Body of pancreas (tissue), 4 donors: ENCODE data around the gene C14orf119. TPM values are rescaled to one million over a fixed set of nuclear protein-coding genes. Genes with fewer than 3 reads are reported as not detected.

Source experiments
- ATAC-seq: fragments of 150-250 bp; one replicate; pipeline ENCODE4 v1.9.1; 2016
- DNase-seq, 4 donors: peaks; one replicate each; pipeline ENCODE4 v3.0.0-alpha.2; 2019
- H3K27ac ChIP-seq, 4 donors: fragments of 200-600 bp; sonication (generic); 1 replicate in 3 of 4; 2 replicates in 1 of 4; pipeline versions ENCODE4 v1.5.1 to v1.6.1; 2016 to 2019; ENCODE audit warnings: mild to moderate bottlenecking in 1 of 4, mixed read lengths in 1 of 4, moderate library complexity in 1 of 4
- H3K27me3 ChIP-seq, 2 donors: fragments of 200-600 bp; sonication (generic); one replicate each; pipeline ENCODE4 v1.6.0; 2016; ENCODE audit warnings: mild to moderate bottlenecking in 1 of 2
- H3K36me3 ChIP-seq, 2 donors: fragments of 200-600 bp; sonication (generic); replicated peaks in 1 of 2; 2 replicates each; pipeline ENCODE4 v1.5.1; 2016; ENCODE audit warnings: low read depth in 2 of 2; ENCODE audit not compliant: insufficient read depth in 1 of 2
- H3K4me1 ChIP-seq: fragments of 200-600 bp; sonication (generic); one replicate; pipeline ENCODE4 v1.6.0; 2016
- H3K4me3 ChIP-seq, 2 donors: fragments of 200-600 bp; sonication (generic); 1 replicate in 1 of 2; 2 replicates in 1 of 2; pipeline ENCODE4 v1.5.1; 2016 to 2019
- H3K9me3 ChIP-seq, 3 donors: fragments of 200-600 bp; sonication (generic); 1 replicate in 2 of 3; 2 replicates in 1 of 3; pipeline ENCODE4 v1.5.1; 2016
- POLR2A ChIP-seq, 3 donors: fragments of 450-650 bp; IDR thresholded peaks; one replicate each; pipeline ENCODE4 v1.6.1; 2016; ENCODE audit warnings: antibody characterized with exemption in 3 of 3, mild to moderate bottlenecking in 2 of 3
- WGBS, 2 donors: methylation state at CpG; one replicate each; pipeline ENCODE4 v1.1.5; 2017; 5-methylcytosine and 5-hydroxymethylcytosine counted together
- intact Hi-C: fragments of 100-400 bp; cut with DNase I; formaldehyde crosslinking; loops from one replicate; pipeline ENCODE4 v1.15.1; 2023
- total RNA-seq, 2 donors: library from RNA; depleted of rRNA; stranded (reverse); fragments of >200 nt; gene quantifications; one replicate each; pipeline ENCODE4 v1.1.0, GENCODE V29; 2016
- TF ChIP-seq, protein P1 (sequence below), 7 experiments: fragments of 450-650 bp in 4 of 7; fragments of 200-600 bp in 3 of 7; sonication (generic) in 3 of 7; IDR thresholded peaks; one replicate each; pipeline ENCODE4 v1.5.1; 2016 to 2019; ENCODE audit warnings: antibody characterized with exemption in 7 of 7

C14orf119 gene
- total RNA-seq, 2 donors from 2014 or later, result 3.6 to 7.0 TPM

DNA sequence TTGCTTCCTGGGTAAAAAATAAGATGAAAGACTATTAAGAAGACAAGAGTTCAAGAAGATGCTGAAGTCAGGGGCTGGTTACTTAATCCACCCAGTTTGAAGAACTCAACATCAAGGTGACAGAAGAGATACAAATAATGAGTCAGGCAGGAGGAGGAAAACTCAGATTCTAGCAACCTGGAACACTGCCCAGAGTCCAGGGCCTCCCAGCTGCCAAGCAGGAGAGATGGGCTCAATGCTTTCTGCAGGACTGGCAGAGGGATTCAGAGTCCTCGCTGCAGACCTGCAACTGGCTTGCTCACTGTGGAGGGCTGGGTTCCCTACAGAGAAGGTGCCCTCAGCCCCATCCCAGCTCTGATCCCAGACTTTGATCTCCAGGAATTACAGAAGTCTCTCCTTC, 52.4 kb downstream of the C14orf119 start:
- ATAC-seq, result peak; percentile 44

DNA sequence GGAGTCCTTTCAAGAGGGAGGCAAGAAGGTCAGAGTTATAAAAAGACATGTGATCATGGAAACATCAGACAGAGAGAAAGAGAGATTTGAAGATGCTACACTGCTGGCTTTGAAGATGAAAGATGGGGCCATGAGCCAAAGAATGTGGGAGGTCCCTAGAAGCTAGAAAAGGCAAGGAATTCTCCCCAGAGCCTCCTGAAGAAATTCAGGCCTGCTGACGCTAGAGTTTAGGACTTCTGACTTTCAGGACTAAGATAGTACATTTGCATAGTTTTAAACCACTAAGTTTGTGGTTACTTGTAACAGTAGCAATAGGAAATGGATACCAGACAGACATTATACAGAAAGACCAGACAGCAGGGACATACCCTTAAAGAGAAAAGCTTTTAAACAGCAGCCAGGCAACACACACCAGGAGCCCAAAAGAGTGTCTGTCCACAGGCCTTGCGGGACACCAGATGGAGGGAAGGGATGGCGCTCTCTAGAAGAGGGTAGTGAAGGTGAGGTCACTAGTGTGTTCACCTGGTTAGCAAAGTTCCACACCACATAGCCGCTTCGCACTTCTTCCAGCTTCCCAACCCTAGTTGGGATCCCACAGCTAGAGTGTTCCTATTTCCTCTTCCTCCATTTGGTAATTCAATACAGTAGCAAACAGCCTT, 53.4 kb downstream of the C14orf119 start:
- DNase-seq, result no peak
- Histone ChIP-seq H3K36me3 (no peaks in the 10 kb centered on the region), H3K27me3 (no peaks in the 10 kb centered on the region), H3K27ac (no peak overlapping the region), H3K4me1 (peaks cover 31% of the 10 kb centered on the region), H3K9me3 (no peaks in the 10 kb centered on the region), H3K4me3 (no peak overlapping the region)
- TF ChIP-seq POLR2A (IDR thresholded peaks at IDR 0.05), result no peak
- TF ChIP-seq, protein P1, sequence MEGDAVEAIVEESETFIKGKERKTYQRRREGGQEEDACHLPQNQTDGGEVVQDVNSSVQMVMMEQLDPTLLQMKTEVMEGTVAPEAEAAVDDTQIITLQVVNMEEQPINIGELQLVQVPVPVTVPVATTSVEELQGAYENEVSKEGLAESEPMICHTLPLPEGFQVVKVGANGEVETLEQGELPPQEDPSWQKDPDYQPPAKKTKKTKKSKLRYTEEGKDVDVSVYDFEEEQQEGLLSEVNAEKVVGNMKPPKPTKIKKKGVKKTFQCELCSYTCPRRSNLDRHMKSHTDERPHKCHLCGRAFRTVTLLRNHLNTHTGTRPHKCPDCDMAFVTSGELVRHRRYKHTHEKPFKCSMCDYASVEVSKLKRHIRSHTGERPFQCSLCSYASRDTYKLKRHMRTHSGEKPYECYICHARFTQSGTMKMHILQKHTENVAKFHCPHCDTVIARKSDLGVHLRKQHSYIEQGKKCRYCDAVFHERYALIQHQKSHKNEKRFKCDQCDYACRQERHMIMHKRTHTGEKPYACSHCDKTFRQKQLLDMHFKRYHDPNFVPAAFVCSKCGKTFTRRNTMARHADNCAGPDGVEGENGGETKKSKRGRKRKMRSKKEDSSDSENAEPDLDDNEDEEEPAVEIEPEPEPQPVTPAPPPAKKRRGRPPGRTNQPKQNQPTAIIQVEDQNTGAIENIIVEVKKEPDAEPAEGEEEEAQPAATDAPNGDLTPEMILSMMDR (IDR thresholded peaks at IDR 0.05), result no peak
- WGBS, 2 donors, result 91 to 95% methylated on average over 5 of the region's 5 CpGs
- intact Hi-C loops, result no loop called here
- no peak for ATAC-seq

More for the DNA sequence above, 52.4 kb downstream of the C14orf119 start:
- intact Hi-C loops, result no loop called here
- peak; percentile 38 to 66 (median 62) for DNase-seq
- Histone ChIP-seq H3K27me3 (no peaks in the 10 kb centered on the region), H3K4me1 (peaks cover 21% of the 10 kb centered on the region), H3K4me3 (no peak overlapping the region), H3K36me3 (no peaks in the 10 kb centered on the region), H3K27ac (no peak overlapping the region), H3K9me3 (no peaks in the 10 kb centered on the region)
- no peak for TF ChIP-seq POLR2A (IDR thresholded peaks at IDR 0.05)
- WGBS, 2 donors, result 56% methylated on average over 1 of the region's 1 CpG; no CpG with 5 or more reads in 1 of the 2 donors

DNA sequence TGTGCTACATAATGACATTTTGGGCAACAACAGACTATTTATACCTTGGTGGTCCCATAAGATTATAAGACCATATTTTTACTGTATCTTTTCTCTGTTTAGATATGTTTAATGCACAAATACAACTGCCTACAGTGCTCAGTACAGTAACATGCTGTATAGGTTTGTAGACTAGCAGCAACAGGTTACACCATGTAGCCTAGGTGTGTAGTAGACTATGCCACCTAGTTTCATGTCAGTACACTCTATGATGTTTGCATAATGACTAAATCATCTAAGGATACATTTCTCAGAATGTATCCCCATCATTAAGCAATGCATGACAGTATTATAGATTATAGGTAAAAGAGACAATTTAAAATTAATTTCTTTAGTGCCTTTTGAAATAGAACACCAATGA, 54.4 kb downstream of the C14orf119 start:
- DNase-seq (no peak), ATAC-seq (no peak)
- H3K4me1 ChIP-seq, result peaks cover 42% of the 10 kb centered on the region
- H3K9me3 ChIP-seq, result no peaks in the 10 kb centered on the region
- no peak overlapping the region for H3K27ac ChIP-seq
- intact Hi-C loops, result no loop called here
- no peaks in the 10 kb centered on the region for H3K27me3 ChIP-seq
- H3K4me3 ChIP-seq, result no peak overlapping the region
- no peaks in the 10 kb centered on the region for H3K36me3 ChIP-seq
- TF ChIP-seq, protein P1 (IDR thresholded peaks at IDR 0.05), result no peak
- no peak for TF ChIP-seq POLR2A (IDR thresholded peaks at IDR 0.05)

Other genes starting within 250 kb of the C14orf119 start
- 10 to 100 TPM; 47.8 to 83.0 TPM for gene LRP10, start 223.8 kb upstream of the C14orf119 start, total RNA-seq
- not detected for gene REM2, start 212.3 kb upstream of the C14orf119 start, total RNA-seq
- 100 to 1,000 TPM in 1 of 2 donors, 10 to 100 TPM in 1; 39.4 to 219 TPM for gene RBM23, start 176.4 kb upstream of the C14orf119 start, total RNA-seq
- gene PRMT5, start 166.1 kb upstream of the C14orf119 start, total RNA-seq, result 10 to 100 TPM; 36.1 to 40.2 TPM
- 10 to 100 TPM; 16.8 to 47.0 TPM for gene HAUS4, start 138.4 kb upstream of the C14orf119 start, total RNA-seq
- 10 to 100 TPM; 15.8 to 19.5 TPM for gene AJUBA, start 113.0 kb upstream of the C14orf119 start, total RNA-seq
- 10 to 100 TPM in 1 of 2 donors, 1 to 10 TPM in 1; 4.0 to 11.2 TPM for gene C14orf93, start 85.4 kb upstream of the C14orf119 start, total RNA-seq
- 10 to 100 TPM; 47.0 to 93.3 TPM for gene PSMB5, start 60.6 kb upstream of the C14orf119 start, total RNA-seq
- gene PSMB11, start 53.3 kb upstream of the C14orf119 start, total RNA-seq, result not detected
- gene CDH24, start 38.0 kb upstream of the C14orf119 start, total RNA-seq, result 1 to 10 TPM; 4.9 to 9.9 TPM
- gene ACIN1, start 369 bp upstream of the C14orf119 start, total RNA-seq, result 100 to 1,000 TPM in 1 of 2 donors, 10 to 100 TPM in 1; 91.6 to 110 TPM
- not detected for gene CIROP, start 9.5 kb downstream of the C14orf119 start, total RNA-seq
- not detected for gene CEBPE, start 23.8 kb downstream of the C14orf119 start, total RNA-seq
- gene SLC7A8, start 88.2 kb downstream of the C14orf119 start, total RNA-seq, result 10 to 100 TPM; 17.8 to 18.2 TPM
- not detected for gene RNF212B, start 142.4 kb downstream of the C14orf119 start, total RNA-seq
- gene HOMEZ, start 190.6 kb downstream of the C14orf119 start, total RNA-seq, result 1 to 10 TPM; 4.9 to 8.6 TPM
- gene PPP1R3E, start 207.4 kb downstream of the C14orf119 start, total RNA-seq, result 1 to 10 TPM; 5.4 to 9.6 TPM
- gene BCL2L2, start 211.3 kb downstream of the C14orf119 start, total RNA-seq, result 10 to 100 TPM; 25.4 to 73.2 TPM
- gene PABPN1, start 226.0 kb downstream of the C14orf119 start, total RNA-seq, result 10 to 100 TPM; 28.8 to 46.8 TPM